ENCODE data around the gene PIK3R5.
"Not testable (repeated sequence)": the region's sequence is repeated elsewhere in the genome, so short reads cannot be mapped to it uniquely, and the experiment has no call there.

Gene PIK3R5

DNA sequence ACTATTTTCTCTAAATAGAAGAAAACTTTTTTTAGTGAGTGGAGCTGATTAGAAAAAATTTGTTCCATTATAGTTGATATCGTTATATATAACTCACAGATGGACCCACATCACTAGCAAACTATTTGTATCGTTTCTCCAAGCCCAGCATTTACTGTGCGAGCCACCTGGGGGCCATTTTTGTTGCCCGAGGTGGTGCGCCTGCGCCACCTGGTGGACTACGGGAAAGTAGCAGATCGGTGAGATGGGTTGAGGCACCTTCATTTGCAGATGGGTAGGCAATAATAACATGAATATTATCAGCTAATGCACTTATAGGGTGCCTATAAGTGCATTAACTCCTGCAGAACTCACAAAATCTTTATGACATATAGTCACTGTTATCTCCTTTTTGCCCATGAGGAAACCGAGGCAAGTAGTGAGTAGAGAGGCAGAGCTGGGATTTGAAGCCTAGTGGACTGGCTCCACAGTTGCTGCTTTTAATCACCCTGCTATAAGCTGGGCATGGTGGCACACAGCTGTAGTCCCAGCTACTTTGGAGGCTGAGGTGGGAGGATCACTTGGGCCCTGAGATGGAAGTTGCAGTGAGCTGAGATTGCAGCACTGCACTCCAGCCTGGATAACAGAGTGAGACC, 32.6 kb upstream of the PIK3R5 start:
- DNase-seq (ENCODE audit: insufficient read length, low spot score) = peak; percentile 67
- no peak for FAIRE-seq
- no peak for TF ChIP-seq POLR2A (IDR thresholded peaks at IDR 0.05; ENCODE audit: low read depth, low read length)

DNA sequence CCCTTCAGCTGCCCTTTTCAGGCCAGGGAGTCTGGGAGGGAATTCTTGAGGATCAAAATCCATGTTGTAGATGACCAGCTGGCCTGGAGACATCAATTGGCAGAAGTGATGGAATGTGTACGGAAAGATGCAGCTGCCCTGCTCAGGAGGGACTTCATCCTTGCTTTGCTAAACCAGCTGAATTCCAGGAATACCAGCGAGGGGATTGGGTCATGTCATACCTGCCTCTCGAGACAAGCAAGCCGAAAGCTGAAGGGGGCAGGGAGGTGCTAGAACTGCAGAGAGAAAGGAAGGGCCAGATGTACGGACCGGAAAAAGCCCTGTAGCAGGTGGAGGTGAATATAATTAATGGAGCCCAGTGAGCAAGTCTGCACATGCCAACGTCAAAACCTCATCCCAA, 30.2 kb upstream of the PIK3R5 start:
- TF ChIP-seq POLR2A (IDR thresholded peaks at IDR 0.05; ENCODE audit: low read depth, low read length) = no peak
- DNase-seq (ENCODE audit: insufficient read length, low spot score) = no peak
- no peak for FAIRE-seq

DNA sequence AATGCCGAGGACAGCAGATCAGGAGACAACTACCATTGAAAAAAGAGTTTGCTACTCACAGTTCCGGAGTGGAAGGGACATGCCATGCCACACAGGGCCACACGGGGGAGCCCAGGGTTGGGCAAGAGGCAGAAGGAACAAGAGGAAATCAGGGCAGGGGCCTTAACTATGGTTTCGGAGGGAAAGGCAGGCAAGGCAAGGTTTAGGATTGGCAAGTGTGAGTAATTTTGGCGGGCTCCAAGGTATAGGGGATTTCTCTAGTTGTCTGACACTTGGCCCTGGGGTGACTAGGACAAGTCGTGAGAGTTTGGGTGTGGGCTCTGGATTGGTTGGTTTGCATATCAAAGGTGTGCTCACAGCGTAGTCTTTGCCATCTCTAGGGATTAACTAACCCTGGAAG, 28.8 kb upstream of the PIK3R5 start:
- TF ChIP-seq POLR2A (IDR thresholded peaks at IDR 0.05; ENCODE audit: low read depth, low read length) = no peak
- DNase-seq (ENCODE audit: insufficient read length, low spot score) (peak; percentile 51), FAIRE-seq (no peak)

DNA sequence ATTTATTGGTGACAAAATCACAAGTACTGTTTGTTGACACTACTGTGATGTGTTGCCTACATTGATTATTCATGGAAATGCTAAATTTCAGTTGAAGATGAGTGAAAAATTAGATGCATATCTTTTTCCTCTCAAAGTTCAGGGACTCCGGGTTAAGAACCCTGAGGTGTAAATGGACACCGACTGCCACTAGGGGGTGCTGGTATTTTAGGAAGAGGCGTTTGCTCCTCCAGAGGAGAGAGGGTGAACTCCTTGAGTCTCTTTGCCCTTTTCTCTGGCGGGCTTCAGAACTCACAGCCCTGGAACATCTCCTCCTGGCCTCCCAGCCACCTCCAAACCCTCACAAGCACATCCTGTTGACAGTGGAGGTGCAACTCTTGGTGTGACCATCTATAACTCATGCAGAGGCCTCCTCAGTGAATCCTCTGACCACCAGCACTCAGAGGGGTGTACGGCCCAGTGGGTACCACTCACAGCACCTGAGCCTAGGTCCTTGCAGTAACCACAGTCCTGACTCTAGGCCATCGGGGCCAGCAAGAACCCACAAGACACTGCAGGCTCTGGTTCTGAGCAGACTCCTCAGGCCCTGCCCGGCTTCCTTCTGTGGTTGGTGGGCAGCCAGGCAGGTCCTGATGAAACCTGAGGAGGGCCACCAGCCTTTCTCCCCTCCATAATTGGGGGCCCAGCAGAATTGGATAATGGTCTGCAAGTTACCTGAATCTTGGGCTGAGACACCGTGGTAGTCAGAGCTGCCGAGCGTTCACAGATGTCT, 26.2 kb upstream of the PIK3R5 start:
- DNase-seq (ENCODE audit: insufficient read length, low spot score) (peak; percentile 47), FAIRE-seq (no peak)
- TF ChIP-seq POLR2A (IDR thresholded peaks at IDR 0.05; ENCODE audit: low read depth, low read length) = no peak

DNA sequence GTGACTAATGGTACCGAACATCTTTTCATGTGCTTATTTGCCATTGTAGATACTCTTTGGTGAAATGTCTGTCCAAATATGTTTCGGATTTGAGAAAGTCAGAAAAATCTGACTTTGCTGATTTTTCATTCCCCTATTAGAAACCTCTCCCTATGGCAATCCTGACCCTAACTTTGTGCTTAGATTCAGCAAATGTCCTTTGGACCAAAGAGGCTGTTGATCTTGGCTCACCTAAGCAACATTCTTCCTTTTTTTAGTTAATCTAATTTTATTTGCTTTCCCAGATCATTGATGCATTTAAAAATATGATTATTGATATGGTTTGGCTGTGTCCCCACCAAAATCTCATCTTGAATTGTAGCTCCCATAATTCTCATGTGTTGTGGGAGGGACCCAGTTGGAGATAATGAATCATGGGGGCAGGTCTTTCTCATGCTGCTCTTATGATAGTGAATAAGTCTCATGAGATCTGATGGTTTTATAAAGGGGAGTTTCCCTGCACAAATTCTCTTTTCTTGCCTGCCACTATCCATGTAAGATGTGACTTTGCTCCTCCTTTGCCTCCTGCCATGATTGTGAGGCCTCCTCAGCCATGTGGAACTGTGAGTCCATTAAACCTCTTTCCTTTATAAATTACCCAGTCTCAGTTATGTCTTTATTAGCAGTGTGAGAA, 22.9 kb upstream of the PIK3R5 start:
- not testable (repeated sequence) for FAIRE-seq; DNase-seq (ENCODE audit: insufficient read length, low spot score)

DNA sequence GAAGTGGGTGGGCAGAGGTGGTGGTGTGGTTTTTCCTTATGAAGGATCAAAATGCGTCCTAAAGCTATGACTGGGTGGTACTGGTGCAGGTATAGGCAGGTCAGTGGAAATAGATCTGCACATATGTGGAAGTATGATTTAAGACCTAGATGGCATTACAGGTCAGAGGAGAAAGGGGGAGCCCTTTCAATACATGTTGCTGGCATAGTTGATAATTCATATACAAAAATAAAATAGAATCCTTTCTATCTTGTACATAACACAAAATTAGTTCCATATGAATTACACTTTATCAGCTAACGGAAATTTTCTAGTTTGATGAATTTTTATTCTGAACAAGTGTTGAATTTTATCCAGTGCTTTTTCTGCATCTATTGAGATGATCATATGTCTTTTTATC, 20.8 kb upstream of the PIK3R5 start:
- FAIRE-seq (no peak), DNase-seq (ENCODE audit: insufficient read length, low spot score) (no peak)
- TF ChIP-seq POLR2A (IDR thresholded peaks at IDR 0.05; ENCODE audit: low read depth, low read length) = no peak

DNA sequence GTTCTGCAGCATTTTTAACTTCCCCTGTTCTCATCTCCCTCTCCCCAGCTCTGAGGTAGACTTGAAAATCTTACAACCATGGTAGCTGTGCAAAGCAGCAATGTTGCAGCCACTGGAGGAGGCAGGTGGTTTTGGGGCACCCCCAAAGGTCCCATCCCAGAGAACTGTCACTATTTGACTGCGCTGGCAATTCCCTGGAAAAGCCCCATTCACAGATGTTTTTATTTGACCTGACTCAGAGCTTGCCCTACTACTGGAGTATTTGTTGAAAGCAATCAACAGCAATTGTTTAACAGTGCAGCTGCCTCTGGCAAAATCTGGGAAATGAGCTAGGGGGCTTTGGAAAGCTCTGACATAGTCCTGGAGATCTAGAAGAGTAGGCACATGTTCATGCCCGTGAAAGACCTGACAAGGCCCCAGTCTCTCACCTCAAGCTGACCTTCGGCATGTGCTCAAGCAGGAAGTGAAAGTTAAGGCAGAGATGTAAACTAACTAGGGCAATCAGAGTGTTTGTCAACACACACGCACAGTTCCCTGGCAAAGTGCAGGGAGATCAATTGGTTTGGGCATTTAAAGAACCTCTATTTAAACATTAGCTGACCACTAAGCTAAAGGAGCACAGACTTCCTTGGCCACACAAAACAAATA, 19.7 kb upstream of the PIK3R5 start:
- no peak for TF ChIP-seq POLR2A (IDR thresholded peaks at IDR 0.05; ENCODE audit: low read depth, low read length)
- DNase-seq (ENCODE audit: insufficient read length, low spot score) (no peak), FAIRE-seq (no peak)

DNA sequence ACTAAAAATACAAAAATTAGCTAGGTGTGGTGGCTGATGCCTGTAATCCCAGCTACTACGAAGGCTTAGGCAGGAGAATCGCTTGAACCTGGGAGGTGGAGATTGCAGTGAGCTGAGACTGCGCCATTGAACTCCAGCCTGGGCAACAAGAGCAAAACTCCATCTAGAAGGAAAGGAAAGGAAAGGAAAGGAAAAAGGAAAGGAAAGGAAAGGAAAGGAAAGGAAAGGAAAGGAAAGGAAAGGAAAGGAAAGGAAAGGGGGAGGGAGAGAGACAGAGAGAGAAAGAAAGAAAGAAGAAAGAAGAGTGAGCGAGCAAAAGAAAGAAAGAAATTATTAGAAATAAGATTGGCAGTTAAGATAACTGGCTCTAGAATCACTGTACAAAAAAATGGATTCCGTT, 18.7 kb upstream of the PIK3R5 start:
- FAIRE-seq = not testable (repeated sequence)

DNA sequence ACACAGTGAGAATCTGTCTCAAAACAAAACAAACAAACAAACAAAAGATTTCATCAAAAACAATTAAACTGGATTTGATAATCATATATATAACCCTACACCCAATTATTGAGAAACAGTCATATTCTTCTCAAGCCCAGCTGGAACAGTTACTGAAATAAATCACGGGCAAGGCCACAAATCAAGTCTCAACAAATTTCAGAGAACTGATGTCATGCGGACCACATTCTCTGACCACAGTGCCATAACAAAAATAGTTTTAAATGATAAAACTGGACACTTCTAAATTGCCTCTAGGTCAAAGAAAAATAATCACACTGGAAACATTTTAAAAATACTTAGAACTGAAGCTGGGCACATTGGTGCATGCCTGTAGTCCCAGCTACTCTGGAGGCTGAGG, 15.9 kb upstream of the PIK3R5 start:
- DNase-seq (ENCODE audit: insufficient read length, low spot score) = no peak
- TF ChIP-seq POLR2A (IDR thresholded peaks at IDR 0.05; ENCODE audit: low read depth, low read length) = no peak
- no peak for FAIRE-seq

More for the DNA sequence above, 18.7 kb upstream of the PIK3R5 start:
- DNase-seq (ENCODE audit: insufficient read length, low spot score) = not testable (repeated sequence)

DNA sequence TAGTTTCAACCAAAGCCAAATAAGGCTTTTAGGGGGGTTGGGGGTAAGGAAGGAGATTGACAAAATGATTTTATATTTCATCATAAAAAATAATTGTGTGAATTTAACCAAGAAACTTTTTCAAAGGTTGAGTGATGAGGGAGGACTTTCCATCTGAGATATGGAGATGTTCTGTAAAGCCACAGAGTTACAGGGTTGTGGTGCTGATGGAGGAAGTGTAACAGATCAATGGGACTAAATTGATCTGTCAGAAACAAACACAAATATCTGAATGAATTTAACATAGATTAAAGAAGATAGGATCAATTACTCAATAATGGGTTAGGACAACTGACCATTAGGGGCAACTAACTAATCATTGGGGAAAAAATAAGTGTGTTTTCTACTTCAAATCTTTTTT, 14.2 kb upstream of the PIK3R5 start:
- DNase-seq (ENCODE audit: insufficient read length, low spot score) (no peak), FAIRE-seq (no peak)

DNA sequence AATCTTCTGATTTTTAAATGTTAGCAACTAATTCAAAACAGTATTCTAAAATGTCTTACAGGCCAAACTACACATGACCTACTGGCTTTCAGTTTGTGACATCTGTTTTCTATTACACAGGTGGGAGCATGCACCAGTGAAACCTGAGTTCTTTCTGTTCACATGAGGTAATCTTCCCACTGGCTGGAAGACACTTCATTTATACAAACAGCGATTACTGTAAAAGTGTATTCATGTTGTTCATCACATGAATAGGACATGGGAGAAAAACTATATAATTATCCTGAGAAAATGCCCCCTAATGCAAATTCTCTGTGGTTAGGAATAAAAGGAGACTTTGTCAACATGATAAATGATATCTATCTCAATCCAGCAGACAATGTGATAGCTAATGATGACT, 11.1 kb upstream of the PIK3R5 start:
- no peak for DNase-seq (ENCODE audit: insufficient read length, low spot score)
- no peak for TF ChIP-seq POLR2A (IDR thresholded peaks at IDR 0.05; ENCODE audit: low read depth, low read length)
- FAIRE-seq = no peak

More for the DNA sequence above, 14.2 kb upstream of the PIK3R5 start:
- TF ChIP-seq POLR2A (IDR thresholded peaks at IDR 0.05; ENCODE audit: low read depth, low read length) = no peak

DNA sequence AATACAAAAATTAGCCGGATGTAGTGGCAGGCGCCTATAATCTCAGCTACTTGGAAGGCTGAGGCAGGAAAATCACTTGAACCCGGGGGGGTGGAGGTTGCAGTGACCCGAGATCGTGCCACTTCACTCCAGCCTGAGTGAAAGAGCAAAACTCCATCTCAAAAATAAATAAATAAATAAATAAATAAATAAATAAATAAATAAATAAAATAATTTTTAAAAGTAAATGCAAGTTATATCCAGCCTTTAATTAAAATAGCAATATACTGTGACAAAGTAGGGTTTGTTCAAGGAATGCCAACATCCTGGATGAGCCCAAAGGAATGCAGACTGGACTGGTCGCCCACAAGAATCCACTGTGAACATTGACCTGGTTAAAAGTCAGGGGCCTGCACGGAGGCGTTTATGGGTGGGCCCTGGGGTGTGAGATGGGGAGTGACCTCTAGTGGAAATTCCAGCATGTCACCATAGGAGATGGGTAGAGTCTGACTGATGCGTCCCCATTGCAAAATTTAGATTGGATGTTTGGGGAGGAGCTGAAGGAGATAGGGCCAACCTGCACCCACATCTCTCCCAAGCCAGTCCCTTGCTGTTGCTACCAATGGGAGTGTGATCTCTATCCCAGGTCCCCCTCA, 9.7 kb upstream of the PIK3R5 start:
- no peak for TF ChIP-seq POLR2A (IDR thresholded peaks at IDR 0.05; ENCODE audit: low read depth, low read length)
- FAIRE-seq = no peak
- no peak for DNase-seq (ENCODE audit: insufficient read length, low spot score)

DNA sequence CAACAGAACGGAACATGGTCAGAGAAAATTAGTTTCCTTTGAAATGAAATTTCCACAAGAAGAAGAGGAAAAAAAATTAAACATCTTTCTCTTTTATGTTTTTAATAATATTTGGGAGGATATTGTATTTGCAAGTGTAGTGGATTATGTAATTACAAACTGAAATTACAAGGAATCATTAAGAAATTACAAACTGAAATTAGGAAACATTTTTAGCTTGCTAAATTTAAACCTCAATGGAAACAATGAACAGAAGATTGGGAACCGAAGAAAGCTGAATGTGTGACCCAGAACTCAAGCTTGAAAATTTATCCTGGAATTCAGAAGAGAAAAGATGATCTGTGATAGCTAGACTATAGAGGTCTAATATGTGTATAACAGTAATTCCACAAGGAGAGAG, 4.4 kb upstream of the PIK3R5 start:
- DNase-seq (ENCODE audit: insufficient read length, low spot score) (no peak), FAIRE-seq (no peak)
- no peak for TF ChIP-seq POLR2A (IDR thresholded peaks at IDR 0.05; ENCODE audit: low read depth, low read length)

DNA sequence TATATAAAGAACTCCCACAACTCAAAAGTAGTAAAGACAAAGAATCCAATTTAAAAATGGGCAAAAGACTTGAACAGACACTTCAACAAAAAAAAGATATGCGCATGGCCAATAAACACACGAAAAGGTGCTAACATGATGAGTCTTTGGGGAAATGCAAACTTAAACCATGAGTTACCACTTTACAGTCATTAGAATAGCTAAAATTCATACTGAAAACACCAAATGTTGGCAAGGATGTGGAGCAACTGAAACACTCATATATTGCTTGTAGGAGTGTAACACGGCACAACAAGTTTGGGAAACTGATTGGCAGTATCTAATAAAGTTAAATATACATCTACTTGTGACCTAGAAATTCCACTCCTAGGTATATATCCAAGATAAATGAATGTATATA, 3.0 kb upstream of the PIK3R5 start:
- no peak for FAIRE-seq
- no peak for DNase-seq (ENCODE audit: insufficient read length, low spot score)
- TF ChIP-seq POLR2A (IDR thresholded peaks at IDR 0.05; ENCODE audit: low read depth, low read length) = no peak

Data from H54 (cell line).